CD4-positive, alpha-beta memory T cell (primary cell): ENCODE results near the gene S100A10. TPM values are rescaled to one million over a fixed set of nuclear protein-coding genes. Genes with fewer than 3 reads are reported as not detected.
A peak's percentile ranks its signal among the peaks of the same experiment; 100 is the strongest.

Experiments used
- CTCF ChIA-PET: fragments of 350-600 bp; sonication (Branson Sonifier 250); formaldehyde crosslinking; loops from one replicate; lab custom pipeline; 2021; ENCODE audit warnings: inconsistent platforms; ENCODE audit not compliant: partially characterized antibody; lab: Charles Lee
- POLR2A ChIA-PET: fragments of 350-600 bp; sonication (Branson Sonifier 250); formaldehyde crosslinking; loops from one replicate; lab custom pipeline; 2021; ENCODE audit not compliant: partially characterized antibody; lab: Charles Lee
- DNase-seq, 5 donors: peaks; one replicate each; pipeline versions ENCODE4 v3.0.0 to v3.0.0-alpha.2; 2020 to 2022; ENCODE audit warnings: mixed read lengths in 1 of 5
- H3K27ac ChIP-seq: one replicate; pipeline ENCODE4 v1.7.0; 2013; ENCODE audit warnings: low read depth, low read length
- H3K27me3 ChIP-seq: 2 replicates; pipeline ENCODE4 v1.7.0; 2013; ENCODE audit warnings: mild to moderate bottlenecking, low read length, moderate library complexity; ENCODE audit not compliant: insufficient read depth
- H3K36me3 ChIP-seq: 2 replicates; pipeline ENCODE4 v1.7.0; 2013; ENCODE audit warnings: mild to moderate bottlenecking, low read length, moderate library complexity; ENCODE audit not compliant: insufficient read depth
- H3K4me1 ChIP-seq: 2 replicates; pipeline ENCODE4 v1.7.0; 2013; ENCODE audit warnings: mild to moderate bottlenecking, low read length, moderate library complexity; ENCODE audit not compliant: insufficient read depth
- H3K4me3 ChIP-seq, 2 donors: one replicate each; pipeline ENCODE4 v1.7.0; 2013; ENCODE audit warnings: low read length in 2 of 2, mild to moderate bottlenecking in 1 of 2
- H3K9me3 ChIP-seq, 2 donors: one replicate each; pipeline ENCODE4 v1.7.0; 2013; ENCODE audit warnings: low read length in 2 of 2, control low read depth in 1 of 2; ENCODE audit not compliant: control insufficient read depth in 1 of 2
- H3K27ac Mint-ChIP-seq, 7 donors: one replicate each; pipeline ENCODE4 v1.8.0; 2020 to 2021; ENCODE audit warnings: mixed read lengths in 7 of 7, mild to moderate bottlenecking in 6 of 7, inconsistent platforms in 3 of 7, moderate library complexity in 3 of 7
- H3K27me3 Mint-ChIP-seq, 2 donors: one replicate each; pipeline ENCODE4 v1.8.0; 2020 to 2021; ENCODE audit warnings: mixed read lengths in 2 of 2
- H3K36me3 Mint-ChIP-seq, 2 donors: one replicate each; pipeline ENCODE4 v1.8.0; 2020 to 2021; ENCODE audit warnings: mixed read lengths in 2 of 2, inconsistent platforms in 1 of 2, mild to moderate bottlenecking in 1 of 2
- H3K4me1 Mint-ChIP-seq, 4 donors: one replicate each; pipeline ENCODE4 v1.8.0; 2020 to 2021; ENCODE audit warnings: mixed read lengths in 4 of 4, mild to moderate bottlenecking in 1 of 4
- H3K4me3 Mint-ChIP-seq, 8 donors: one replicate each; pipeline ENCODE4 v1.8.0; 2020 to 2021; ENCODE audit warnings: mixed read lengths in 8 of 8, mild to moderate bottlenecking in 7 of 8, moderate library complexity in 6 of 8, inconsistent platforms in 3 of 8
- H3K9me3 Mint-ChIP-seq, 8 donors: one replicate each; pipeline ENCODE4 v1.8.0; 2020 to 2021; ENCODE audit warnings: mixed read lengths in 8 of 8, mild to moderate bottlenecking in 5 of 8, inconsistent platforms in 3 of 8, moderate library complexity in 1 of 8
- intact Hi-C: fragments of 100-400 bp; cut with micrococcal nuclease; formaldehyde crosslinking; loops from one replicate; pipeline ENCODE4 v1.15.1; 2023
- polyA plus RNA-seq, 2 donors: library from polyadenylated mRNA; unstranded; fragments of 300-500 nt; fragmentation: Illumina TruSeq; gene quantifications; one replicate each; pipeline ENCODE4 v1.2.3, GENCODE V29; 2021
- total RNA-seq, 2 experiments: library from RNA; stranded (reverse); gene quantifications; one replicate each; pipeline ENCODE4 v1.2.3, GENCODE V29; 2021

The S100A10 gene
- total and polyA plus RNA-seq, 4 experiments from 2014 or later = 218 to 1,427 (median 543) TPM

GRCh38 chr1:152001631-152002584 is 8.2 kb upstream of the S100A10 start:
- ChIA-PET POLR2A (interaction anchor here (0.6 to 2.6 kb wide), 8 partner anchors 9 to 165 kb away, joined by 3 to 18 read pairs (median 3); partner anchors contain the start of genes S100A10 and THEM4), CTCF (interaction anchor here (0.7 to 13.8 kb wide), 38 partner anchors 10 to 457 kb away, joined by 3 to 340 read pairs (median 6); partner anchors contain the start of genes C2CD4D, MRPL9, S100A10 and THEM4)
- peak; percentile 66 to 79 (median 70) for DNase-seq
- H3K27me3 ChIP-seq = no peaks in the 10 kb centered on the region
- H3K27me3 Mint-ChIP-seq = no peaks in the 10 kb centered on the region
- no peak overlapping the region for H3K4me3 Mint-ChIP-seq
- no peaks in the 10 kb centered on the region for H3K4me1 ChIP-seq
- H3K4me3 ChIP-seq = no peak overlapping the region
- no peaks in the 10 kb centered on the region for H3K9me3 ChIP-seq
- peaks cover 0 to 3% (median under 1%) of the 10 kb centered on the region in 4 donors for H3K4me1 Mint-ChIP-seq
- H3K9me3 Mint-ChIP-seq = no peaks in the 10 kb centered on the region
- no peaks in the 10 kb centered on the region for H3K36me3 ChIP-seq
- no peak overlapping the region for H3K27ac ChIP-seq
- peak overlapping the region in 3 of 7 donors; percentile 36 to 60 (median 51) for H3K27ac Mint-ChIP-seq
- H3K36me3 Mint-ChIP-seq = no peaks in the 10 kb centered on the region
- intact Hi-C loops = loop anchor here (1.0 kb wide), 3 partner anchors 68 to 408 kb away; no protein-coding TSS in a partner anchor

GRCh38 chr1:152000964-152001630 is 7.4 kb upstream of the S100A10 start:
- no peak for DNase-seq
- peaks cover 0 to 3% (median under 1%) of the 10 kb centered on the region in 4 donors for H3K4me1 Mint-ChIP-seq
- H3K4me3 Mint-ChIP-seq = no peak overlapping the region
- no peaks in the 10 kb centered on the region for H3K9me3 Mint-ChIP-seq
- CTCF ChIA-PET = interaction anchor here (0.7 to 13.8 kb wide), 40 partner anchors 11 to 458 kb away, joined by 3 to 340 read pairs (median 5); partner anchors contain the start of genes C2CD4D, S100A10 and THEM4
- H3K27ac Mint-ChIP-seq = no peak overlapping the region
- H3K36me3 Mint-ChIP-seq = no peaks in the 10 kb centered on the region
- H3K9me3 ChIP-seq = no peaks in the 10 kb centered on the region
- H3K36me3 ChIP-seq = no peaks in the 10 kb centered on the region
- no peaks in the 10 kb centered on the region for H3K4me1 ChIP-seq
- intact Hi-C loops = loop anchor here (1.0 kb wide), 3 partner anchors 67 to 407 kb away; no protein-coding TSS in a partner anchor
- no peak overlapping the region for H3K27ac ChIP-seq
- H3K27me3 Mint-ChIP-seq = no peaks in the 10 kb centered on the region
- POLR2A ChIA-PET = interaction anchor here (0.7 to 2.6 kb wide), 9 partner anchors 8 to 165 kb away, joined by 3 to 18 read pairs (median 3); partner anchors contain the start of gene S100A10
- H3K4me3 ChIP-seq = no peak overlapping the region
- H3K27me3 ChIP-seq = no peaks in the 10 kb centered on the region

GRCh38 chr1:151998611-151999362 is 5.1 kb upstream of the S100A10 start:
- no peaks in the 10 kb centered on the region for H3K27me3 Mint-ChIP-seq
- ChIA-PET POLR2A (interaction anchor here (2.2 kb wide), 1 partner anchor 31 kb away, joined by 10 read pairs; no protein-coding TSS in a partner anchor), CTCF (interaction anchor here (0.9 to 13.8 kb wide), 10 partner anchors 11 to 114 kb away, joined by 3 to 340 read pairs (median 48); partner anchors contain the start of genes S100A10 and THEM4)
- no peaks in the 10 kb centered on the region for H3K9me3 ChIP-seq
- no peaks in the 10 kb centered on the region for H3K9me3 Mint-ChIP-seq
- no peak overlapping the region for H3K4me3 Mint-ChIP-seq
- H3K4me3 ChIP-seq = no peak overlapping the region
- H3K27ac Mint-ChIP-seq = no peak overlapping the region
- H3K36me3 ChIP-seq = no peaks in the 10 kb centered on the region
- no peaks in the 10 kb centered on the region for H3K27me3 ChIP-seq
- no peak overlapping the region for H3K27ac ChIP-seq
- intact Hi-C loops = loop anchor here (10.0 kb wide), 1 partner anchor 454 kb away; the partner anchor contains the start of gene TUFT1
- peaks cover 0 to 3% of the 10 kb centered on the region in 2 donors for H3K36me3 Mint-ChIP-seq
- H3K4me1 Mint-ChIP-seq = peaks cover 3 to 15% (median 7%) of the 10 kb centered on the region in 4 donors
- DNase-seq = no peak
- peaks cover 14% of the 10 kb centered on the region for H3K4me1 ChIP-seq

- Mint-ChIP-seq H3K4me1 (peaks cover 8 to 27% (median 14%) of the 10 kb centered on the region in 4 donors), H3K27ac (peak overlapping the region in 2 of 7 donors; percentile 34 to 37), H3K27me3 (no peaks in the 10 kb centered on the region), H3K36me3 (peaks cover 0 to 10% of the 10 kb centered on the region in 2 donors), H3K4me3 (no peak overlapping the region), H3K9me3 (no peaks in the 10 kb centered on the region)
- Histone ChIP-seq H3K4me1 (peaks cover 21% of the 10 kb centered on the region), H3K27ac (no peak overlapping the region), H3K4me3 (no peak overlapping the region), H3K27me3 (no peaks in the 10 kb centered on the region), H3K36me3 (no peaks in the 10 kb centered on the region), H3K9me3 (no peaks in the 10 kb centered on the region)
- intact Hi-C loops = loop anchor here (1.0 to 10.0 kb wide), 4 partner anchors 63 to 452 kb away; partner anchors contain the start of genes C2CD4D and TUFT1
- POLR2A ChIA-PET = interaction anchor here (2.2 kb wide), 1 partner anchor 29 kb away, joined by 10 read pairs; no protein-coding TSS in a partner anchor
- CTCF ChIA-PET = interaction anchor here (8.0 to 13.8 kb wide), 4 partner anchors 9 to 107 kb away, joined by 117 to 340 read pairs (median 194); partner anchors contain the start of gene S100A10
- no peak for DNase-seq
Observed at GRCh38 chr1:151997284-151997570, 3.6 kb upstream of the S100A10 start.

- ChIA-PET POLR2A (interaction anchor here (0.6 to 1.4 kb wide), 5 partner anchors 10 to 118 kb away, joined by 3 to 6 read pairs (median 3); no protein-coding TSS in a partner anchor), CTCF (interaction anchor here (0.6 to 13.8 kb wide), 16 partner anchors 8 to 206 kb away, joined by 3 to 340 read pairs (median 4); no protein-coding TSS in a partner anchor)
- Histone ChIP-seq H3K4me1 (peaks cover 35% of the 10 kb centered on the region), H3K27me3 (no peaks in the 10 kb centered on the region), H3K9me3 (no peaks in the 10 kb centered on the region), H3K4me3 (no peak overlapping the region), H3K27ac (no peak overlapping the region), H3K36me3 (no peaks in the 10 kb centered on the region)
- intact Hi-C loops = loop anchor here (1.0 to 10.0 kb wide), 5 partner anchors 22 to 451 kb away; partner anchors contain the start of genes C2CD4D and TUFT1
- no peaks in the 10 kb centered on the region for H3K27me3 Mint-ChIP-seq
- H3K27ac Mint-ChIP-seq = peak overlapping the region in 6 of 7 donors; percentile 15 to 98 (median 58)
- H3K4me1 Mint-ChIP-seq = peaks cover 21 to 42% (median 27%) of the 10 kb centered on the region in 4 donors
- H3K4me3 Mint-ChIP-seq = peak overlapping the region in 1 of 8 donors; percentile 15
- peaks cover 0 to 11% of the 10 kb centered on the region in 2 donors for H3K36me3 Mint-ChIP-seq
- H3K9me3 Mint-ChIP-seq = no peaks in the 10 kb centered on the region
- no peak for DNase-seq
Observed at GRCh38 chr1:151995774-151996173, 2.1 kb upstream of the S100A10 start.

- no peak for DNase-seq
- CTCF ChIA-PET = interaction anchor here (0.5 to 13.8 kb wide), 8 partner anchors 8 to 124 kb away, joined by 3 to 340 read pairs (median 3); no protein-coding TSS in a partner anchor
Observed at GRCh38 chr1:151994956-151995355, 1.3 kb upstream of the S100A10 start.

More at GRCh38 chr1:151994956-151995355, 1.3 kb upstream of the S100A10 start:
- intact Hi-C loops = loop anchor here (1.0 to 10.0 kb wide), 5 partner anchors 22 to 536 kb away; partner anchors contain the start of genes POGZ, TDRKH and TUFT1
- no peaks in the 10 kb centered on the region for H3K27me3 ChIP-seq
- no peak overlapping the region for H3K4me3 ChIP-seq
- H3K27ac ChIP-seq = peak overlapping the region; percentile 46
- POLR2A ChIA-PET = interaction anchor here (1.0 to 4.3 kb wide), 5 partner anchors 27 to 90 kb away, joined by 5 to 30 read pairs (median 20); no protein-coding TSS in a partner anchor
- peaks cover 0 to 11% of the 10 kb centered on the region in 2 donors for H3K36me3 Mint-ChIP-seq
- peak overlapping the region; percentile 68 to 98 (median 94) for H3K27ac Mint-ChIP-seq
- no peaks in the 10 kb centered on the region for H3K36me3 ChIP-seq
- H3K9me3 ChIP-seq = no peaks in the 10 kb centered on the region
- H3K4me1 ChIP-seq = peaks cover 44% of the 10 kb centered on the region
- H3K4me3 Mint-ChIP-seq = peak overlapping the region; percentile 8 to 83 (median 62)
- peaks cover 29 to 50% (median 35%) of the 10 kb centered on the region in 4 donors for H3K4me1 Mint-ChIP-seq
- no peaks in the 10 kb centered on the region for H3K27me3 Mint-ChIP-seq
- H3K9me3 Mint-ChIP-seq = no peaks in the 10 kb centered on the region
